CD14-positive monocyte (primary cell): Measurements from ENCODE around the gene RPGRIP1L. TPM values are rescaled to one million over a fixed set of nuclear protein-coding genes. Genes with fewer than 3 reads are reported as not detected.

Experiments used
- DNase-seq, 3 donors: peaks; one replicate each; pipeline ENCODE4 v3.0.0-alpha.2; 2011 to 2022
- H2AFZ ChIP-seq: 2 replicates; pipeline ENCODE4 v1.6.0; 2012; ENCODE audit warnings: mild to moderate bottlenecking, low read depth, low read length, inconsistent platforms; ENCODE audit not compliant: insufficient read depth, poor library complexity, severe bottlenecking
- H3K27ac ChIP-seq, 2 donors: 1 replicate in 1 of 2; 2 replicates in 1 of 2; pipeline ENCODE4 v1.5.1; 2012 to 2013; ENCODE audit warnings: low read length in 2 of 2, control low read depth in 1 of 2, inconsistent platforms in 1 of 2, low read depth in 1 of 2, mild to moderate bottlenecking in 1 of 2
- H3K27me3 ChIP-seq, 2 donors: one replicate each; pipeline versions ENCODE4 v1.6.0 to v1.6.1; 2011 to 2013; ENCODE audit warnings: low read length in 2 of 2; ENCODE audit not compliant: control insufficient read depth in 2 of 2, insufficient read depth in 2 of 2
- H3K36me3 ChIP-seq, 2 donors: replicated peaks in 1 of 2; 1 replicate in 1 of 2; 2 replicates in 1 of 2; pipeline versions ENCODE4 v1.5.1 to v1.6.1; 2012 to 2013; ENCODE audit warnings: low read length in 2 of 2, control low read depth in 1 of 2, inconsistent platforms in 1 of 2, mild to moderate bottlenecking in 1 of 2; ENCODE audit not compliant: insufficient read depth in 2 of 2, control insufficient read depth in 1 of 2
- H3K4me1 ChIP-seq, 2 donors: 1 replicate in 1 of 2; 2 replicates in 1 of 2; pipeline versions ENCODE4 v1.5.1 to v1.6.1; 2012 to 2013; ENCODE audit warnings: low read length in 2 of 2, control low read depth in 1 of 2, inconsistent platforms in 1 of 2, mild to moderate bottlenecking in 1 of 2, moderate library complexity in 1 of 2; ENCODE audit not compliant: insufficient read depth in 2 of 2, control insufficient read depth in 1 of 2
- H3K4me2 ChIP-seq: replicated peaks from 2 replicates; pipeline ENCODE3; 2012; ENCODE audit warnings: low read length, moderate library complexity, mild to moderate bottlenecking; ENCODE audit not compliant: poor library complexity, severe bottlenecking; ENCODE audit errors: extremely low read depth
- H3K4me3 ChIP-seq, 3 experiments: fragments of 200-600 bp in 1 of 3; sonication (generic) in 1 of 3; replicated peaks in 1 of 3; 1 replicate in 2 of 3; 2 replicates in 1 of 3; pipeline ENCODE4 v1.5.1; 2011 to 2013; ENCODE audit warnings: low read length in 3 of 3, mild to moderate bottlenecking in 3 of 3, control low read depth in 2 of 3, low read depth in 2 of 3, inconsistent platforms in 1 of 3, moderate library complexity in 1 of 3
- H3K79me2 ChIP-seq: 2 replicates; pipeline ENCODE4 v1.6.0; 2012; ENCODE audit warnings: mild to moderate bottlenecking, control low read depth, inconsistent platforms, low read length, moderate library complexity; ENCODE audit not compliant: insufficient read depth
- H3K9ac ChIP-seq: 2 replicates; pipeline ENCODE4 v1.6.0; 2017; ENCODE audit warnings: low read length, mild to moderate bottlenecking; ENCODE audit not compliant: insufficient read depth, poor library complexity, severe bottlenecking
- H3K9me3 ChIP-seq, 2 donors: replicated peaks in 1 of 2; 1 replicate in 1 of 2; 2 replicates in 1 of 2; pipeline versions ENCODE4 v1.5.1 to v1.6.1; 2012 to 2013; ENCODE audit warnings: low read length in 2 of 2, control low read depth in 1 of 2; ENCODE audit not compliant: control insufficient read depth in 1 of 2, insufficient read depth in 1 of 2
- H4K20me1 ChIP-seq: 2 replicates; pipeline ENCODE4 v1.6.0; 2012; ENCODE audit warnings: mild to moderate bottlenecking, low read length, control low read depth, moderate library complexity; ENCODE audit not compliant: insufficient read depth
- H3K27ac Mint-ChIP-seq, 7 donors: one replicate each; pipeline ENCODE4 v1.8.0; 2020; ENCODE audit warnings: mild to moderate bottlenecking in 7 of 7, mixed read lengths in 7 of 7, moderate library complexity in 6 of 7, inconsistent platforms in 2 of 7
- H3K27me3 Mint-ChIP-seq, 3 donors: one replicate each; pipeline ENCODE4 v1.8.0; 2021 to 2022; ENCODE audit warnings: low read depth in 3 of 3, mild to moderate bottlenecking in 3 of 3, mixed read lengths in 3 of 3, moderate library complexity in 3 of 3, inconsistent platforms in 1 of 3
- H3K36me3 Mint-ChIP-seq, 2 donors: one replicate each; pipeline ENCODE4 v1.8.0; 2020; ENCODE audit warnings: mixed read lengths in 2 of 2, inconsistent platforms in 1 of 2, mild to moderate bottlenecking in 1 of 2
- H3K4me1 Mint-ChIP-seq: one replicate; pipeline ENCODE4 v1.8.0; 2020; ENCODE audit warnings: mild to moderate bottlenecking, mixed read lengths
- H3K4me3 Mint-ChIP-seq, 2 donors: one replicate each; pipeline ENCODE4 v1.8.0; 2020; ENCODE audit warnings: mild to moderate bottlenecking in 2 of 2, mixed read lengths in 2 of 2, moderate library complexity in 1 of 2
- H3K9me3 Mint-ChIP-seq, 7 donors: one replicate each; pipeline ENCODE4 v1.8.0; 2020 to 2022; ENCODE audit warnings: mixed read lengths in 7 of 7, mild to moderate bottlenecking in 6 of 7, moderate library complexity in 6 of 7, inconsistent platforms in 2 of 7
- CTCF ChIP-seq: fragments of 200-600 bp; IDR thresholded peaks from one replicate; pipeline ENCODE4 v1.8.0; 2022; ENCODE audit warnings: antibody characterized with exemption, mild to moderate bottlenecking
- WGBS: methylation state at CpG from one replicate; pipeline ENCODE4 v1.1.5; 2013; ENCODE audit warnings: missing lambda C conversion rate; ENCODE audit not compliant: insufficient coverage; 5-methylcytosine and 5-hydroxymethylcytosine counted together
- intact Hi-C, 2 donors: fragments of 100-400 bp; cut with micrococcal nuclease; formaldehyde crosslinking; loops; one replicate each; pipeline versions ENCODE4 v1.15.0 to v1.15.1; 2023
- polyA plus RNA-seq, 3 donors: library from polyadenylated mRNA; depleted of rRNA in 1 of 3; unstranded in 2 of 3; stranded (reverse) in 1 of 3; fragments of 300-500 nt in 2 of 3; fragments of >200 nt in 1 of 3; fragmentation: Illumina TruSeq in 2 of 3; gene quantifications; 1 replicate in 2 of 3; 2 replicates in 1 of 3; pipeline ENCODE4 v1.2.3, GENCODE V29; 2012 to 2021

RPGRIP1L gene
- polyA plus RNA-seq, 3 donors: 0.11 to 0.18 TPM; not detected in 1

- no CpG with 5 or more reads among the region's 5 CpGs for WGBS
- intact Hi-C loops: no loop called here
- no peak overlapping the region for H3K4me2 ChIP-seq
Observed at GRCh38 chr16:53620476-53620875, 83.2 kb downstream of the RPGRIP1L start.

GRCh38 chr16:53619235-53619634 is 84.4 kb downstream of the RPGRIP1L start:
- Histone ChIP-seq H3K4me1 (no peaks in the 10 kb centered on the region), H3K9me3 (no peaks in the 10 kb centered on the region), H3K4me2 (no peak overlapping the region), H3K36me3 (no peaks in the 10 kb centered on the region), H3K27ac (no peak overlapping the region), H3K4me3 (no peak overlapping the region), H3K27me3 (no peaks in the 10 kb centered on the region), H2AFZ (no peak overlapping the region), H3K9ac (no peak overlapping the region), H3K79me2 (no peaks in the 10 kb centered on the region), H4K20me1 (no peaks in the 10 kb centered on the region)
- peaks cover 0 to 3% (median 0%) of the 10 kb centered on the region in 7 donors for H3K9me3 Mint-ChIP-seq
- no peak for TF ChIP-seq CTCF
- H3K27me3 Mint-ChIP-seq: peaks cover 0 to 3% (median 3%) of the 10 kb centered on the region in 3 donors
- intact Hi-C loops: no loop called here
- DNase-seq: no peak
- no peak overlapping the region for H3K27ac Mint-ChIP-seq
- no peaks in the 10 kb centered on the region for H3K4me1 Mint-ChIP-seq
- no CpG with 5 or more reads among the region's 3 CpGs for WGBS
- H3K36me3 Mint-ChIP-seq: no peaks in the 10 kb centered on the region
- no peak overlapping the region for H3K4me3 Mint-ChIP-seq

More at GRCh38 chr16:53620476-53620875, 83.2 kb downstream of the RPGRIP1L start:
- no peaks in the 10 kb centered on the region for H3K27me3 ChIP-seq
- no peaks in the 10 kb centered on the region for H3K4me1 Mint-ChIP-seq
- H3K9me3 ChIP-seq: no peaks in the 10 kb centered on the region
- H3K9ac ChIP-seq: no peak overlapping the region
- no peaks in the 10 kb centered on the region for H3K4me1 ChIP-seq
- no peaks in the 10 kb centered on the region for H3K36me3 ChIP-seq
- no peak overlapping the region for H3K4me3 Mint-ChIP-seq
- no peaks in the 10 kb centered on the region for H3K36me3 Mint-ChIP-seq
- no peak overlapping the region for H2AFZ ChIP-seq
- H3K27ac ChIP-seq: no peak overlapping the region
- no peak for DNase-seq
- no peaks in the 10 kb centered on the region for H3K79me2 ChIP-seq
- no peak overlapping the region for H3K4me3 ChIP-seq
- no peak overlapping the region for H3K27ac Mint-ChIP-seq
- no peak for TF ChIP-seq CTCF
- peaks cover 0 to 3% (median 0%) of the 10 kb centered on the region in 3 donors for H3K27me3 Mint-ChIP-seq
- H4K20me1 ChIP-seq: no peaks in the 10 kb centered on the region
- peaks cover 0 to 10% (median 3%) of the 10 kb centered on the region in 7 donors for H3K9me3 Mint-ChIP-seq
